H1 (cell line): ENCODE measurements around the gene SLC1A3.

Experiments
- BACH1 ChIP-seq: IDR thresholded peaks from 2 replicates; pipeline ENCODE4 v1.6.1; 2012; ENCODE audit warnings: low read length, improper control_type of control experiment
- CBX8 ChIP-seq: fragments of 300-800, 300-1000 bp; sonication (generic); IDR thresholded peaks from 2 replicates; pipeline ENCODE4 v1.7.1; 2016; ENCODE audit warnings: low read depth, low read length, borderline replicate concordance
- CEBPB ChIP-seq: IDR thresholded peaks from 2 replicates; pipeline ENCODE4 v1.6.1; 2012; ENCODE audit warnings: low read depth, low read length
- CREB1 ChIP-seq: IDR thresholded peaks from 2 replicates; pipeline ENCODE4 v1.6.1; 2012; ENCODE audit warnings: inconsistent platforms
- JUN ChIP-seq: IDR thresholded peaks from 2 replicates; pipeline ENCODE4 v1.6.1; 2011; ENCODE audit warnings: low read depth, mild to moderate bottlenecking, improper control_type of control experiment, low read length
- JUND ChIP-seq: IDR thresholded peaks from 2 replicates; pipeline ENCODE4 v1.6.1; 2011; ENCODE audit warnings: mild to moderate bottlenecking, improper control_type of control experiment, low read length
- POLR2A ChIP-seq, 2 experiments: IDR thresholded peaks; 1 replicate in 1 of 2; 2 replicates in 1 of 2; pipeline ENCODE4 v1.6.1; 2011; ENCODE audit warnings: low read depth in 2 of 2, low read length in 2 of 2, mild to moderate bottlenecking in 2 of 2; ENCODE audit errors: control extremely low read depth in 1 of 2
- POLR2AphosphoS5 ChIP-seq: IDR thresholded peaks from 2 replicates; pipeline ENCODE4 v1.6.1; 2011; ENCODE audit warnings: low read depth, low read length
- RAD21 ChIP-seq, 2 experiments: IDR thresholded peaks in 1 of 2; conservative IDR thresholded peaks in 1 of 2; 2 replicates each; pipeline ENCODE4 v1.6.1; 2011; ENCODE audit warnings: low read depth in 2 of 2, low read length in 2 of 2, improper control_type of control experiment in 1 of 2, inconsistent platforms in 1 of 2, mild to moderate bottlenecking in 1 of 2, moderate library complexity in 1 of 2
- RFX5 ChIP-seq: IDR thresholded peaks from 2 replicates; pipeline ENCODE4 v1.6.1; 2011; ENCODE audit warnings: low read depth, low read length, improper control_type of control experiment, borderline replicate concordance
- SIRT6 ChIP-seq: IDR thresholded peaks from one replicate; pipeline ENCODE4 v1.7.1; 2012; ENCODE audit warnings: low read length, inconsistent platforms
- TAF1 ChIP-seq: IDR thresholded peaks from 2 replicates; pipeline ENCODE4 v1.6.1; 2011; ENCODE audit warnings: mild to moderate bottlenecking, low read depth, low read length
- TF ChIP-seq, protein P1 (sequence below), 3 experiments: IDR thresholded peaks; 1 replicate in 2 of 3; 2 replicates in 1 of 3; pipeline versions ENCODE4 v1.5.1 to v1.6.1; 2011; ENCODE audit warnings: low read length in 3 of 3, mild to moderate bottlenecking in 3 of 3, inconsistent platforms in 2 of 3, low read depth in 1 of 3, moderate library complexity in 1 of 3; ENCODE audit not compliant: insufficient read depth in 1 of 3; ENCODE audit errors: control extremely low read depth in 1 of 3

DNA sequence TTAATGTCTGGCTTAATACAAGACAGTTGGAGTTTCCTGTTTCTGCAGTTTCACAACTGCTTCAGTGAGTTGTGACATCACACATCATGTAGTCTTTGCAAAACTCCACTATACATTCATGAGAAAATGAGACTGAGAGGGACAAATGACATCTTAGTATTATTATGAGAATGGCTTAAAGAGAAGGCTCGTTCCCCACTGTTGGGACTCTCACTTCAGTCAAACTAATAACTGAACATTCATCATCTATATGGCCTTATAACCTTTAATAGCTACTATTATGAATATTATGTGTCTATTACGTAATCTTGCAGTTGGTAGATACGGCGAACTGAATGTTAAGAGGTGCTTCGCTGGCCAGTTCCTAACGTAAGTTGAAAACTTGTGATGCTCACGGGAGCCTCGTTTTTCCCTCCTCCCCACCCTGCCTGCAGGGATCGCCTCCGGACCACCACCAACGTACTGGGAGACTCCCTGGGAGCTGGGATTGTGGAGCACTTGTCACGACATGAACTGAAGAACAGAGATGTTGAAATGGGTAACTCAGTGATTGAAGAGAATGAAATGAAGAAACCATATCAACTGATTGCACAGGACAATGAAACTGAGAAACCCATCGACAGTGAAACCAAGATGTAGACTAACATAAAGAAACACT, 79.4 kb downstream of the SLC1A3 start:
- TF ChIP-seq RAD21 (IDR thresholded peaks at IDR 0.05 in 1 of 2, conservative IDR thresholded peaks at IDR 0.05 in 1 of 2; ENCODE audit: low read depth in 2 of 2, low read length in 2 of 2) (no peak), BACH1 (no peak), JUN (no peak), CEBPB (no peak), RFX5 (no peak), CREB1 (no peak), SIRT6 (no peak), POLR2A (IDR thresholded peaks at IDR 0.05; ENCODE audit: control extremely low read depth in 1 of 2, low read depth in 2 of 2, low read length in 2 of 2) (no peak), CBX8 (no peak), POLR2AphosphoS5 (no peak), TAF1 (no peak), JUND (no peak)
- TF ChIP-seq, protein P1, sequence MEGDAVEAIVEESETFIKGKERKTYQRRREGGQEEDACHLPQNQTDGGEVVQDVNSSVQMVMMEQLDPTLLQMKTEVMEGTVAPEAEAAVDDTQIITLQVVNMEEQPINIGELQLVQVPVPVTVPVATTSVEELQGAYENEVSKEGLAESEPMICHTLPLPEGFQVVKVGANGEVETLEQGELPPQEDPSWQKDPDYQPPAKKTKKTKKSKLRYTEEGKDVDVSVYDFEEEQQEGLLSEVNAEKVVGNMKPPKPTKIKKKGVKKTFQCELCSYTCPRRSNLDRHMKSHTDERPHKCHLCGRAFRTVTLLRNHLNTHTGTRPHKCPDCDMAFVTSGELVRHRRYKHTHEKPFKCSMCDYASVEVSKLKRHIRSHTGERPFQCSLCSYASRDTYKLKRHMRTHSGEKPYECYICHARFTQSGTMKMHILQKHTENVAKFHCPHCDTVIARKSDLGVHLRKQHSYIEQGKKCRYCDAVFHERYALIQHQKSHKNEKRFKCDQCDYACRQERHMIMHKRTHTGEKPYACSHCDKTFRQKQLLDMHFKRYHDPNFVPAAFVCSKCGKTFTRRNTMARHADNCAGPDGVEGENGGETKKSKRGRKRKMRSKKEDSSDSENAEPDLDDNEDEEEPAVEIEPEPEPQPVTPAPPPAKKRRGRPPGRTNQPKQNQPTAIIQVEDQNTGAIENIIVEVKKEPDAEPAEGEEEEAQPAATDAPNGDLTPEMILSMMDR (IDR thresholded peaks at IDR 0.05; ENCODE audit: control extremely low read depth in 1 of 3, insufficient read depth in 1 of 3, low read depth in 1 of 3, low read length in 3 of 3), result no peak
